GM18505 (cell line): ENCODE data around the gene ZIC4.

Source experiments
- ATAC-seq: cut with Tn5 transposase; IDR thresholded peaks from one replicate; pipeline ENCODE4 v1.9.1; 2021; ENCODE audit not compliant: unreplicated experiment
- POLR2A ChIP-seq: IDR thresholded peaks from 4 replicates; pipeline ENCODE4 v1.6.1; 2011; ENCODE audit warnings: borderline replicate concordance; ENCODE audit not compliant: insufficient read depth, insufficient read length; ENCODE audit errors: extremely low read depth

ZIC4 gene

GRCh38 chr3:147407498-147408187 is 1.3 kb upstream of the ZIC4 start:
- ATAC-seq: no peak
- TF ChIP-seq POLR2A: no peak

- no peak for TF ChIP-seq POLR2A
- no peak for ATAC-seq
These were observed 763 bp upstream of the ZIC4 start for GRCh38 chr3:147407114-147407497.

- ATAC-seq: no peak
- TF ChIP-seq POLR2A: no peak
These were observed 914 bp downstream of the ZIC4 start for GRCh38 chr3:147405231-147406027.

- TF ChIP-seq POLR2A: no peak
- ATAC-seq: no peak
These were observed 1.5 kb downstream of the ZIC4 start for GRCh38 chr3:147404800-147405230.

GRCh38 chr3:147404000-147404799 is 2.1 kb downstream of the ZIC4 start:
- ATAC-seq: no peak
- no peak for TF ChIP-seq POLR2A

- ATAC-seq: no peak
- TF ChIP-seq POLR2A: no peak
These were observed 2.8 kb downstream of the ZIC4 start for GRCh38 chr3:147403511-147403910.

- no peak for TF ChIP-seq POLR2A
- no peak for ATAC-seq
These were observed 4.2 kb downstream of the ZIC4 start for GRCh38 chr3:147402159-147402558.

- no peak for TF ChIP-seq POLR2A
- ATAC-seq: no peak
These were observed 4.9 kb downstream of the ZIC4 start for GRCh38 chr3:147401421-147401820.

- ATAC-seq: no peak
- TF ChIP-seq POLR2A: no peak
These were observed 5.3 kb downstream of the ZIC4 start for GRCh38 chr3:147400999-147401398.

GRCh38 chr3:147400111-147400510 is 6.2 kb downstream of the ZIC4 start:
- ATAC-seq: no peak
- no peak for TF ChIP-seq POLR2A

- TF ChIP-seq POLR2A: no peak
- no peak for ATAC-seq
These were observed 7.4 kb downstream of the ZIC4 start for GRCh38 chr3:147398813-147399534.

GRCh38 chr3:147397875-147398812 is 8.2 kb downstream of the ZIC4 start:
- ATAC-seq: no peak
- TF ChIP-seq POLR2A: no peak

GRCh38 chr3:147397155-147397874 is 9.0 kb downstream of the ZIC4 start:
- no peak for TF ChIP-seq POLR2A
- no peak for ATAC-seq
